ENCODE measurements around the gene ZBTB7C. TPM values are rescaled to one million over a fixed set of nuclear protein-coding genes. Genes with fewer than 3 reads are reported as not detected.

Gene ZBTB7C
- total RNA-seq = under 1 TPM in 1 of 2 experiments, not detected in 1; 0.13 TPM
- polyA plus RNA-seq = not detected

- peaks cover 52 to 77% of the 10 kb centered on the region in 2 donors for H3K27me3 Mint-ChIP-seq
- POLR2A ChIA-PET = no interaction called here
- H3K4me1 Mint-ChIP-seq = peaks cover 11 to 18% (median 15%) of the 10 kb centered on the region in 3 donors
- H3K4me1 ChIP-seq (ENCODE audit: insufficient read depth, low read length) = no peaks in the 10 kb centered on the region
- no peaks in the 10 kb centered on the region for H3K9me3 ChIP-seq (ENCODE audit: low read length)
- peaks cover 26% of the 10 kb centered on the region for H3K27me3 ChIP-seq (ENCODE audit: insufficient read depth, low read length, poor library complexity, severe bottlenecking)
- DNase-seq = no peak
- H3K36me3 ChIP-seq (ENCODE audit: insufficient read depth, low read length) = no peaks in the 10 kb centered on the region
- peaks cover 0 to 2% (median 0%) of the 10 kb centered on the region in 5 donors for H3K9me3 Mint-ChIP-seq
- H3K4me3 Mint-ChIP-seq = peak within 1 kb of the TSS; percentile 48 to 80 (median 71)
- CTCF ChIA-PET = no interaction called here
- no peak within 1 kb of the TSS for H3K4me3 ChIP-seq (ENCODE audit: low read length)
- no peak within 1 kb of the TSS for H3K27ac ChIP-seq (ENCODE audit: low read depth, low read length)
- H3K36me3 Mint-ChIP-seq = no peaks in the 10 kb centered on the region
- H3K27ac Mint-ChIP-seq = no peak within 1 kb of the TSS
Observed at GRCh38 chr18:48408727-48409590, at the start of gene ZBTB7C. Gene ZBTB7C (minus strand): TSS chr18:48409383.

- Histone ChIP-seq H3K4me1 (ENCODE audit: insufficient read depth, low read length) (peaks cover 30% of the 10 kb centered on the region), H3K9me3 (ENCODE audit: low read length) (no peaks in the 10 kb centered on the region), H3K27ac (ENCODE audit: low read depth, low read length) (no peak overlapping the region), H3K4me3 (ENCODE audit: low read length) (no peak overlapping the region), H3K36me3 (ENCODE audit: insufficient read depth, low read length) (no peaks in the 10 kb centered on the region), H3K27me3 (ENCODE audit: insufficient read depth, low read length, poor library complexity, severe bottlenecking) (peaks cover 18% of the 10 kb centered on the region)
- no peak overlapping the region for H3K4me3 Mint-ChIP-seq
- DNase-seq = no peak
- H3K27ac Mint-ChIP-seq = peak overlapping the region in 1 of 8 donors; percentile 31
- H3K27me3 Mint-ChIP-seq = peaks cover 23 to 45% of the 10 kb centered on the region in 2 donors
- peaks cover 13 to 27% (median 20%) of the 10 kb centered on the region in 3 donors for H3K4me1 Mint-ChIP-seq
- ChIA-PET POLR2A (no interaction called here), CTCF (interaction anchor here (1.2 to 2.8 kb wide), 2 partner anchors 11 to 13 kb away, joined by 3 to 12 read pairs; no protein-coding TSS in a partner anchor)
- no peaks in the 10 kb centered on the region for H3K9me3 Mint-ChIP-seq
- H3K36me3 Mint-ChIP-seq = no peaks in the 10 kb centered on the region
Observed at GRCh38 chr18:48456838-48457237, 47.7 kb upstream of the ZBTB7C start.

- Histone ChIP-seq H3K9me3 (ENCODE audit: low read length) (no peaks in the 10 kb centered on the region), H3K36me3 (ENCODE audit: insufficient read depth, low read length) (no peaks in the 10 kb centered on the region), H3K4me1 (ENCODE audit: insufficient read depth, low read length) (peaks cover 30% of the 10 kb centered on the region), H3K27ac (ENCODE audit: low read depth, low read length) (no peak overlapping the region), H3K4me3 (ENCODE audit: low read length) (no peak overlapping the region), H3K27me3 (ENCODE audit: insufficient read depth, low read length, poor library complexity, severe bottlenecking) (peaks cover 18% of the 10 kb centered on the region)
- DNase-seq = peak in 4 of 5 donors; percentile 12 to 59 (median 36)
- peak overlapping the region in 1 of 7 donors; percentile 5 for H3K4me3 Mint-ChIP-seq
- CTCF ChIA-PET = interaction anchor here (1.2 to 2.8 kb wide), 2 partner anchors 10 to 12 kb away, joined by 3 to 12 read pairs; no protein-coding TSS in a partner anchor
- no peaks in the 10 kb centered on the region for H3K9me3 Mint-ChIP-seq
- POLR2A ChIA-PET = no interaction called here
- no peaks in the 10 kb centered on the region for H3K36me3 Mint-ChIP-seq
- H3K27me3 Mint-ChIP-seq = peaks cover 23 to 46% of the 10 kb centered on the region in 2 donors
- peaks cover 13 to 27% (median 20%) of the 10 kb centered on the region in 3 donors for H3K4me1 Mint-ChIP-seq
- peak overlapping the region in 2 of 8 donors; percentile 1 to 37 for H3K27ac Mint-ChIP-seq
Observed at GRCh38 chr18:48455555-48456478, 46.6 kb upstream of the ZBTB7C start.

GRCh38 chr18:48454261-48454757, 45.1 kb upstream of the ZBTB7C start:
- H3K27ac ChIP-seq (ENCODE audit: low read depth, low read length) = no peak overlapping the region
- Mint-ChIP-seq H3K27me3 (peaks cover 21 to 49% of the 10 kb centered on the region in 2 donors), H3K4me1 (peaks cover 13 to 27% (median 20%) of the 10 kb centered on the region in 3 donors), H3K9me3 (no peaks in the 10 kb centered on the region), H3K27ac (no peak overlapping the region), H3K4me3 (no peak overlapping the region), H3K36me3 (no peaks in the 10 kb centered on the region)
- CTCF ChIA-PET = no interaction called here
- POLR2A ChIA-PET = no interaction called here
- no peak overlapping the region for H3K4me3 ChIP-seq (ENCODE audit: low read length)
- H3K4me1 ChIP-seq (ENCODE audit: insufficient read depth, low read length) = peaks cover 30% of the 10 kb centered on the region
- no peaks in the 10 kb centered on the region for H3K9me3 ChIP-seq (ENCODE audit: low read length)
- peaks cover 13% of the 10 kb centered on the region for H3K27me3 ChIP-seq (ENCODE audit: insufficient read depth, low read length, poor library complexity, severe bottlenecking)
- no peaks in the 10 kb centered on the region for H3K36me3 ChIP-seq (ENCODE audit: insufficient read depth, low read length)
- DNase-seq = no peak

- Histone ChIP-seq H3K9me3 (ENCODE audit: low read length) (no peaks in the 10 kb centered on the region), H3K27me3 (ENCODE audit: insufficient read depth, low read length, poor library complexity, severe bottlenecking) (peaks cover 13% of the 10 kb centered on the region), H3K4me3 (ENCODE audit: low read length) (no peak overlapping the region), H3K36me3 (ENCODE audit: insufficient read depth, low read length) (no peaks in the 10 kb centered on the region), H3K4me1 (ENCODE audit: insufficient read depth, low read length) (peaks cover 30% of the 10 kb centered on the region), H3K27ac (ENCODE audit: low read depth, low read length) (no peak overlapping the region)
- Mint-ChIP-seq H3K4me1 (peaks cover 13 to 27% (median 20%) of the 10 kb centered on the region in 3 donors), H3K4me3 (no peak overlapping the region), H3K27me3 (peaks cover 21 to 49% of the 10 kb centered on the region in 2 donors), H3K9me3 (no peaks in the 10 kb centered on the region), H3K27ac (no peak overlapping the region), H3K36me3 (no peaks in the 10 kb centered on the region)
- no peak for DNase-seq
- ChIA-PET POLR2A (no interaction called here), CTCF (no interaction called here)
Observed at GRCh38 chr18:48453330-48454066, 44.3 kb upstream of the ZBTB7C start.

GRCh38 chr18:48452861-48453323, 43.7 kb upstream of the ZBTB7C start:
- H3K36me3 ChIP-seq (ENCODE audit: insufficient read depth, low read length) = no peaks in the 10 kb centered on the region
- H3K27ac ChIP-seq (ENCODE audit: low read depth, low read length) = no peak overlapping the region
- Mint-ChIP-seq H3K4me3 (no peak overlapping the region), H3K27ac (no peak overlapping the region), H3K27me3 (peaks cover 18 to 47% of the 10 kb centered on the region in 2 donors), H3K4me1 (peaks cover 13 to 27% (median 20%) of the 10 kb centered on the region in 3 donors), H3K36me3 (no peaks in the 10 kb centered on the region), H3K9me3 (no peaks in the 10 kb centered on the region)
- peaks cover 13% of the 10 kb centered on the region for H3K27me3 ChIP-seq (ENCODE audit: insufficient read depth, low read length, poor library complexity, severe bottlenecking)
- ChIA-PET POLR2A (no interaction called here), CTCF (no interaction called here)
- H3K9me3 ChIP-seq (ENCODE audit: low read length) = no peaks in the 10 kb centered on the region
- DNase-seq = no peak
- H3K4me1 ChIP-seq (ENCODE audit: insufficient read depth, low read length) = peaks cover 29% of the 10 kb centered on the region
- H3K4me3 ChIP-seq (ENCODE audit: low read length) = no peak overlapping the region

- Mint-ChIP-seq H3K9me3 (no peaks in the 10 kb centered on the region), H3K4me3 (no peak overlapping the region), H3K4me1 (peaks cover 8 to 21% (median 17%) of the 10 kb centered on the region in 3 donors), H3K36me3 (no peaks in the 10 kb centered on the region), H3K27me3 (peaks cover 16 to 44% of the 10 kb centered on the region in 2 donors), H3K27ac (no peak overlapping the region)
- Histone ChIP-seq H3K9me3 (ENCODE audit: low read length) (no peaks in the 10 kb centered on the region), H3K36me3 (ENCODE audit: insufficient read depth, low read length) (no peaks in the 10 kb centered on the region), H3K4me1 (ENCODE audit: insufficient read depth, low read length) (peaks cover 7% of the 10 kb centered on the region), H3K27ac (ENCODE audit: low read depth, low read length) (no peak overlapping the region), H3K27me3 (ENCODE audit: insufficient read depth, low read length, poor library complexity, severe bottlenecking) (peaks cover 6% of the 10 kb centered on the region), H3K4me3 (ENCODE audit: low read length) (no peak overlapping the region)
- ChIA-PET POLR2A (no interaction called here), CTCF (no interaction called here)
- no peak for DNase-seq
Observed at GRCh38 chr18:48450685-48451084, 41.5 kb upstream of the ZBTB7C start.
